DMS153 (cell line): ENCODE measurements around the gene TMEM17.

Experiments used
- DNase-seq: peaks from one replicate; lab custom pipeline; 2025; lab: John Stamatoyannopoulos, UW

The TMEM17 gene

GRCh38 chr2:62472312-62472711 is 33.7 kb downstream of the TMEM17 start:
- no peak for DNase-seq

GRCh38 chr2:62471816-62472215 is 34.2 kb downstream of the TMEM17 start:
- no peak for DNase-seq

- no peak for DNase-seq
Observed at GRCh38 chr2:62471404-62471803, 34.6 kb downstream of the TMEM17 start.

- DNase-seq, result no peak
Observed at GRCh38 chr2:62469548-62469947, 36.4 kb downstream of the TMEM17 start.

- no peak for DNase-seq
Observed at GRCh38 chr2:62469114-62469513, 36.9 kb downstream of the TMEM17 start.

DNA sequence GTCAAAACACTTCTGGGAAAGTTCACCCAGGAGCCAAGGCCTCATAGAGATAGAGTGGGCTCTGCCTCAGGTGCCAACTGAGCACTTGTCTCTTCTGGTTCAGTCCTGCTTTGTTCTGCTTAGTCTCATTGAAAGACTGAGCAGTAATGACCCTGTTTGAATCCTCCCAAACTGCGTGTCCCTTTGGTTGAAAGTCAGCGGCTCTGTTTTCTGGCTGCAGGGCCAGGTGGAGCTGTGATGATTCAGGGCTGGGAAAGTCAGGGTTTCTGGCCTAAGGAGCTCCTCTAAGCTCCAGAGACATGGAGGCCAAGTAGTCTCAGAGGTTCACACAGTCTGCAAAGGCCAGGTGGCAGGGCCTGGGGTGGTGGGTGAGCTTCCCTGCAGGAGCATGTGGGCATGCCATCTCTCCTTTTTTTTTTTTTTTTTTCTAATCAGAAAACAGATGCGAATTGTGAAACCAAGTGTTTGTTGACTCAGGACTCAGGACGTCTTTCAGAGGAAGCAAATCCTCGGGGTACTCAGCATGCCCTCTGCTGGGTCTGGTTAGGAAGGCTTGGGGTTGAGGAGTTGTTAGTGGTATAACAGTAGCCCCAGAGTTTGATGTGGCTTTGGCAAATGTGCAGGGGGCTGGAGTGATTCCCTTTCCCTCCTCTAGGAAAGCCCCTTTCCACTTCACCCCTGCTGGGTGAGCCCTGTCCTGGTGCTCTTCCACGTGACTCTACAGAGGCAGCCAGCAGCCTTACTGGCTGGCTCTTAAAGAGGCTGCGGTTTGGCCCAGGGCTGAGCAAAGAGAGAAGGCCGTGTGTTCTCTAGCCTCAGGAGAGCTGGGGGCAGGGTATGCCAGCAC is 38.3 kb downstream of the TMEM17 start:
- DNase-seq, result no peak

- DNase-seq, result no peak
Observed at GRCh38 chr2:62467100-62467474, 38.9 kb downstream of the TMEM17 start.

DNA sequence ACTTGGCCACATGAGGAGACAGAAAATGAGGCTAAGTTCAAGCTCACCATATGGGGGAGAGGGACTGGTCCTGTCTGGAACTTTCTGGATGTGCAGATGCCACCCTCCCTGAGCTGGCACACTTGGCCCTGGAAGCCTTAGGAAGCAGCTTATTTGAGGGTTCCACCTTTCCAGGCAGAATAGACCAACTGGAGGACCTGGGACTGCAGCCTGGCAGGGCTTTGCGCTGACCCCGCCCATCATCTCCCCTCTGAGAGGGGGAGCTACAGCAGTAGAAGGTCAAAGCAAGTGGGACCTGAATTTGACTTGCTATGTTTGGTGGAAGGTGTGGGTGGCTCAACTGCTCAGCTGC is 39.5 kb downstream of the TMEM17 start:
- no peak for DNase-seq

GRCh38 chr2:62465741-62466502 is 40.1 kb downstream of the TMEM17 start:
- DNase-seq, result no peak

DNA sequence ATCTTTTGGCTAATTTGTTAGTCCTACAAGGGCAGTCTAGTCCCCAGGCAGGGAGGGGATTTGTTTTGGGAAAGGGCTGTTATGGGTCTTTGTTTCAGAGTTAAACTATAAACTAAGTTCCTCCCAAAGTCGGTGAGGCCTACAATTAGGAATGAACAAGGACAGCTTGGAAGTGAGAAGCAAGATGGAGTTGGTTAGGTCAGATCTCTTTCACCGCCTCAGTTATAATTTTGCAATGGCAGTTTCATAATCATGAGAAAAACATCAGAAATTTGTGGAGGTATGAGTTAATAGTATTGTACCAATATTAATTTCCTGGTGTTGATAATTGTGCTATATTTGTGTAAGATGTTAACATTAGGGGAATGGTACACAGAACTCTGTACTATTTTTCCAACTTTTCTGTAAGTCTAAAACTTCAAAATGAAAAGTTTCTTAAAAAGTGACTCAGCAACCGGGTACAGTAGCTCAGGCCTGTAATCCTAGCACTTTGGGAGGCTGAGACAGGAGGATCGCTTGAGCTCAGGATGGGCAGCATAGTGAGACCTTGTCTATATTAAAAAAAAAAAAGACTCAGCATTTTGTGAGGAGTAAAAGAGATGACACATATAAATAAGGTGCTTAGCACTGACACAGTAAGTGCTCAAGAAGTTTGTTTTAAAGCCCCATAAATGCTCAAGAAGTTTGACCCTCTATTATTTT is 40.8 kb downstream of the TMEM17 start:
- no peak for DNase-seq

- no peak for DNase-seq
Observed at GRCh38 chr2:62464221-62465007, 41.6 kb downstream of the TMEM17 start.

DNA sequence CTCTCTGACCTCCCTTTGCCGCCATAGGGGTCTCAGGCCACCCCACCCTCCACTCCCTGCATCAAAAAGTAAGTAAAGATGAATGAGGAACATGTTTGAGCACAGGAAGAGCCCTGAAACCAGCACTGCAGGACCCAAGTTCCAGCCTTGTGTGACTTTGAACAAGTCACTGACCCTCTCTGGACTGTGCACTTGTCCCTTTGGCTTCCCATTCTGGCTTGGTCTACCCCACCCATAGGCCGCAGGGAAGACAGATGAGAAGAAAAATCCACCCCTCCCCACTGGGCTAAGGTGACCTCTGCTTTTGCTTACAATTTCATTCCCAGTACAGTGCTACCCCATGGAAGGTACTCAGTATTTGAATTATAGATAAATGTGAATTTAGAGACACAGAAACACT is 43.8 kb downstream of the TMEM17 start:
- DNase-seq, result no peak

GRCh38 chr2:62461707-62462106 is 44.3 kb downstream of the TMEM17 start:
- no peak for DNase-seq

GRCh38 chr2:62461017-62461553 is 44.9 kb downstream of the TMEM17 start:
- no peak for DNase-seq

- no peak for DNase-seq
Observed at GRCh38 chr2:62460175-62460574, 45.8 kb downstream of the TMEM17 start.

DNA sequence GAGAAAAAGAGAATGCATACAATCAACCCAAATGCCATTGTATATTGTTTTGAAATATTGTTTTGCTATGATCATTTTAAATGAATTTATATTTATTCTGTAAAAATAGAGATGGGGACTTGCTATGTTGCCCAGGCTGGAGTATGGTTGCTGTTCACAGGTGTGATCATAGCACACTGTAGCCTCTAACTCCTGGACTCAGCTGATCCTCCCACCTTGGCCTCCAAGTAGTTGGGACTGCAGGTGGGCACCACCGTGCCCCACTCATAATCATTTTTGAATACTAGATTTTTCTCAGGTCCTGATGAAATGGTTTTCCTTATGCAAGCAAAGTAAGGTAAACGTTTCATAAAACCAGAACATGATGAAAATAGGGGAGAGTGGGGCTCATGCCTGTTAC is 46.3 kb downstream of the TMEM17 start:
- DNase-seq, result no peak

- no peak for DNase-seq
Observed at GRCh38 chr2:62459106-62459505, 46.9 kb downstream of the TMEM17 start.

GRCh38 chr2:62458671-62459081 is 47.3 kb downstream of the TMEM17 start:
- no peak for DNase-seq

DNA sequence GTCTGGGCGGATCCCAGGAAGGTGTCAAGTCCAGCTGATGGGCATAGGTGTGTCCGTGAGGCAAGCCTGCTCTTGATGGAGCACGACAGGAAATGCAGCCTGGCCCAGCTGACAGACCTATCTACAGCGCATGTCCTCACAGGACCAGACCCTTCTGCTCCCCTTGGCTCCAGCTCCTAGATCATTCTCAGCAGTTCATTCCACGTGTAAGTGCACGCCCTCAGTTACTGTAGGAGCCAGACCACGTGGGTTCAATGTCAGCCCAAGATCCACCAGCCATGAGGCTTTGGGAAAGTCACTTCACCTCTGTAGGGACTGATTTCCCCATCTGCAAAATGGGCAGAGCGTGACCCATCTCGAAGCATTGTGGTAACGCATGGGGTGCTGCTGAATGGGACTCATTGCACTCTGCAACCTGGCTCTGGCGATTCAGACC is 47.8 kb downstream of the TMEM17 start:
- DNase-seq, result no peak

GRCh38 chr2:62457556-62457955 is 48.4 kb downstream of the TMEM17 start:
- no peak for DNase-seq

GRCh38 chr2:62456721-62457539 is 49.1 kb downstream of the TMEM17 start:
- DNase-seq, result no peak
